ENCODE data around the gene FHOD3.

The FHOD3 gene

GRCh38 chr18:36602620-36603019, 305.1 kb downstream of the FHOD3 start:
- DNase-seq = no peak

GRCh38 chr18:36608107-36608506, 310.6 kb downstream of the FHOD3 start:
- DNase-seq = no peak

GRCh38 chr18:36610258-36610657, 312.7 kb downstream of the FHOD3 start:
- DNase-seq = no peak

GRCh38 chr18:36610661-36611060, 313.1 kb downstream of the FHOD3 start:
- no peak for DNase-seq

- no peak for DNase-seq
Measured at GRCh38 chr18:36613069-36613468, 315.6 kb downstream of the FHOD3 start.

- no peak for DNase-seq
Measured at GRCh38 chr18:36613810-36614209, 316.3 kb downstream of the FHOD3 start.

- DNase-seq = no peak
Measured at GRCh38 chr18:36620788-36621187, 323.3 kb downstream of the FHOD3 start.

- no peak for DNase-seq
Measured at GRCh38 chr18:36622610-36623009, 325.1 kb downstream of the FHOD3 start.

GRCh38 chr18:36623091-36623490, 325.6 kb downstream of the FHOD3 start:
- no peak for DNase-seq

GRCh38 chr18:36623681-36624190, 326.2 kb downstream of the FHOD3 start:
- DNase-seq = no peak

GRCh38 chr18:36624451-36625167, 327.1 kb downstream of the FHOD3 start:
- no peak for DNase-seq

- DNase-seq = no peak
Measured at GRCh38 chr18:36625386-36625785, 327.9 kb downstream of the FHOD3 start.

- DNase-seq = no peak
Measured at GRCh38 chr18:36627637-36628036, 330.1 kb downstream of the FHOD3 start.

GRCh38 chr18:36628435-36629137, 331.1 kb downstream of the FHOD3 start:
- no peak for DNase-seq

GRCh38 chr18:36629138-36629530, 331.6 kb downstream of the FHOD3 start:
- DNase-seq = no peak

GRCh38 chr18:36629836-36630235, 332.3 kb downstream of the FHOD3 start:
- no peak for DNase-seq

GRCh38 chr18:36630917-36631316, 333.4 kb downstream of the FHOD3 start:
- no peak for DNase-seq

- DNase-seq = no peak
Measured at GRCh38 chr18:36633961-36634412, 336.5 kb downstream of the FHOD3 start.

GRCh38 chr18:36634573-36635216, 337.2 kb downstream of the FHOD3 start:
- no peak for DNase-seq

- DNase-seq = no peak
Measured at GRCh38 chr18:36635414-36636096, 338.0 kb downstream of the FHOD3 start.

GRCh38 chr18:36636237-36636817, 338.8 kb downstream of the FHOD3 start:
- DNase-seq = no peak

GRCh38 chr18:36638224-36638623, 340.7 kb downstream of the FHOD3 start:
- DNase-seq = no peak
